Stimulated activated naive CD8-positive, alpha-beta T cell treated with anti-CD3 and anti-CD28 coated beads, Interleukin-15, Interleukin-2, amounts not matched to agents 100 ng/mL and 50 ng/mL, for 24 hours (primary cell): ENCODE measurements around the gene YAP1.

ENCODE experiments used
- H3K27ac Mint-ChIP-seq: one replicate; pipeline ENCODE4 v1.8.0; 2021; ENCODE audit warnings: mild to moderate bottlenecking, mixed read lengths
- H3K27me3 Mint-ChIP-seq: one replicate; pipeline ENCODE4 v1.8.0; 2021; ENCODE audit warnings: mixed read lengths
- H3K36me3 Mint-ChIP-seq: one replicate; pipeline ENCODE4 v1.8.0; 2021; ENCODE audit warnings: low read depth, mixed read lengths
- H3K4me1 Mint-ChIP-seq: one replicate; pipeline ENCODE4 v1.8.0; 2021; ENCODE audit warnings: low read depth, mixed read lengths
- H3K4me3 Mint-ChIP-seq: one replicate; pipeline ENCODE4 v1.8.0; 2021; ENCODE audit warnings: mild to moderate bottlenecking, mixed read lengths
- H3K9me3 Mint-ChIP-seq: one replicate; pipeline ENCODE4 v1.8.0; 2021; ENCODE audit warnings: mixed read lengths

The YAP1 gene

GRCh38 chr11:102272047-102272824, 162.0 kb downstream of the YAP1 start:
- H3K4me3 Mint-ChIP-seq: no peak overlapping the region
- H3K27ac Mint-ChIP-seq: no peak overlapping the region
- peaks cover 40% of the 10 kb centered on the region for H3K27me3 Mint-ChIP-seq
- peaks cover 24% of the 10 kb centered on the region for H3K4me1 Mint-ChIP-seq
- no peaks in the 10 kb centered on the region for H3K9me3 Mint-ChIP-seq
- no peaks in the 10 kb centered on the region for H3K36me3 Mint-ChIP-seq

DNA sequence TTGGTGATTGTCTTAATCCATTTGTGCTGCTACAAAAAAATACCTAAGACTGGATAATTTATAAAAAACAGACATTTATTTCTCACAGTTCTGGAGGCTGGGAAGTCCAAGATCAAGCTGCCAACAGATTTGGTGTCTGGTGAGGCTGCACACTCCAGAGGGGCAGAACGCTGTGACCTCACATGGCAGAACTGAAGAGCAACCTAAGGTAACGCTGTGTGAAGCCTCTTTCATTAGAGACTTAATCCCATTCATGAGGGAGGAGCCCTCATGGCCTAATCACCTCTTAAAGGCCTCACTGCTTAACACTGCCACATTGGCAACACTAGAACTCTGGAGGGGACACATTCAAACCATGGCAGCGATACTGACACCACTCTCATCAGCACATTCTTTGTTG, 164.4 kb downstream of the YAP1 start:
- no peaks in the 10 kb centered on the region for H3K9me3 Mint-ChIP-seq
- H3K4me3 Mint-ChIP-seq: no peak overlapping the region
- H3K27ac Mint-ChIP-seq: no peak overlapping the region
- no peaks in the 10 kb centered on the region for H3K36me3 Mint-ChIP-seq
- H3K27me3 Mint-ChIP-seq: peaks cover 26% of the 10 kb centered on the region
- peaks cover 14% of the 10 kb centered on the region for H3K4me1 Mint-ChIP-seq

DNA sequence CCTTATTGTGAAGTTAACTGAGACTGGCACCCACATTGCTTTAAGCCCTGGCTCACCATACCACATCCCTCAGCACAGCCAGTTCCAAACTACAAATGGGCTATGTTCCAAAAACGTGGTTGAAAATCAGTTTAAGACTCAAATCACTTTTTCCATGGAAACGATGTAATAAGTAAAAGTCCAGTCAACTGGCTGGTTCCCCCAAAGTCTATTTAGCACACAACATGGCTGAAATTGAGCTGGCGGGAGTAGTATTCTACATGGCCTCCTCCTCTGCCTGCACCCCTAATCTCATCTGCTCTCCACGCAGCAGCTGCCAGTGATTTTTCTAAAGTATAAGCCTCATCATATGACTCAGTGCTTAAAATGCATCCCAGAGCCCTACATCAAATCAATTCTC, 166.1 kb downstream of the YAP1 start:
- Mint-ChIP-seq H3K9me3 (no peaks in the 10 kb centered on the region), H3K4me1 (peaks cover 15% of the 10 kb centered on the region)

GRCh38 chr11:102276783-102277182, 166.5 kb downstream of the YAP1 start:
- no peaks in the 10 kb centered on the region for H3K9me3 Mint-ChIP-seq
- H3K4me3 Mint-ChIP-seq: no peak overlapping the region
- H3K36me3 Mint-ChIP-seq: no peaks in the 10 kb centered on the region
- peaks cover 15% of the 10 kb centered on the region for H3K4me1 Mint-ChIP-seq
- H3K27ac Mint-ChIP-seq: no peak overlapping the region
- H3K27me3 Mint-ChIP-seq: peaks cover 26% of the 10 kb centered on the region

More for the DNA sequence above, 166.1 kb downstream of the YAP1 start:
- no peak overlapping the region for H3K4me3 Mint-ChIP-seq
- no peaks in the 10 kb centered on the region for H3K36me3 Mint-ChIP-seq
- H3K27ac Mint-ChIP-seq: no peak overlapping the region
- H3K27me3 Mint-ChIP-seq: peaks cover 26% of the 10 kb centered on the region

DNA sequence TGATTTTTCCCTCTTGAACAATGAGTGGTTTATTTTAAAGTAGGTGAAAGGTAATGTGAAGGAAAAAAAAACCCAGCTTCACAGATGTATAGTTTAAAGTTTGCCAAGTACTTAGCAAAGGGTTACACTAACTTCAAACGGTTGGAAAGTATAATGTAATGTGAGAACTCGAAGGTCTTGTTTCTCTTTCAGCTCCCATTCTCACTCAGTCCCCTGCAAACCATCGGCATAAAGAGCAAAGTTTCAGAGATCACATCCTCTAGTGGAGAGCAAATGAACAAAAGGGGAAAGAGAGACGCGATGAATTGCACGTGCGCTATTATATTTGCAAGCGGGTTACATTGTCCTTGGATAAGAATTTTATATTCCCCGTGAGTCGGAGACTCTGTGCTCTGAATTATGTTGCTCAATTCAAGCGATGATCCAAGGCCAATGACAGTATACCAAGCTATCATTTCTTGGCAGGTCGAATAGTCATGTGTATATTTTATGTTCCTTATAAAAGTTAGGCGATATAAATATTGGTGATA, 169.5 kb downstream of the YAP1 start:
- H3K36me3 Mint-ChIP-seq: no peaks in the 10 kb centered on the region
- H3K4me1 Mint-ChIP-seq: peaks cover 15% of the 10 kb centered on the region
- H3K27me3 Mint-ChIP-seq: peaks cover 14% of the 10 kb centered on the region
- H3K4me3 Mint-ChIP-seq: no peak overlapping the region
- H3K9me3 Mint-ChIP-seq: no peaks in the 10 kb centered on the region
- no peak overlapping the region for H3K27ac Mint-ChIP-seq

DNA sequence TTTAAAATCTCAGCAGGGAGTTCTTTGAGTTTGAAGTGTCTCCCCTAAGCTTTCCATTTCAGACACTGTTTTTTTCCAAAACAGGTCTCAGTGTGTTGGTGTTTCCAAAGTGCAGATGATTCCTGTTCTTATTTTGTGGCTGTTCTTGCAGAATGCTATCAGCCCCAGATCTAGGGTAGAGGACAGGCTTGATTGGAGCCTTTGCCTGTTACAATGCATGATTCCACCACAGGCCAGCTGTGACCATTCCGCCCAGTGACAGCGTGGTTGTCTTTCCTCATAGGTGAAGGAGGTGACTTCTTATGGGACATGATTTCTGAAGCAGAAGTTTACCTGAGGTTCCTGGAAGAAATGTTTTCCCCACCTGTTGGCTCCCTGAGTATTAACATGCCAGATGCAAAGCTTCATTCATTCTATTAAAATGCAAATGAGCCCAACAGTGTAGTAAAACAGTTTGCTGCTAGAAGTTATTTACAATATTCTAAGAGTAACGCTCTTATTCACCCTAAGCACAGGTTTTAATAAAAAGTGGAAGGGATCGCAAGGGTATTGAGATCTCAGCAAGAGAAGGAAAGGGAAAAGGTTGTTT, 170.1 kb downstream of the YAP1 start:
- H3K27me3 Mint-ChIP-seq: peaks cover 14% of the 10 kb centered on the region
- H3K9me3 Mint-ChIP-seq: no peaks in the 10 kb centered on the region
- H3K4me3 Mint-ChIP-seq: no peak overlapping the region
- H3K27ac Mint-ChIP-seq: no peak overlapping the region
- H3K4me1 Mint-ChIP-seq: peaks cover 15% of the 10 kb centered on the region
- no peaks in the 10 kb centered on the region for H3K36me3 Mint-ChIP-seq
